Naive thymus-derived CD4-positive, alpha-beta T cell (primary cell): Measurements from ENCODE around the gene EMX2. TPM values are rescaled to one million over a fixed set of nuclear protein-coding genes. Genes with fewer than 3 reads are reported as not detected.
A peak's percentile ranks its signal among the peaks of the same experiment; 100 is the strongest.

Experiments used
- ATAC-seq: fragments of 150-1000 bp; cut with Tn5 transposase; 2 replicates; pipeline ENCODE4 v1.10.0; 2021; ENCODE audit warnings: mild to moderate bottlenecking, moderate library complexity
- CTCF ChIA-PET: fragments of 350-600 bp; sonication (Branson Sonifier 250); formaldehyde crosslinking; loops from one replicate; lab custom pipeline; 2021; ENCODE audit warnings: antibody characterized with exemption; lab: Charles Lee
- POLR2A ChIA-PET: fragments of 350-600 bp; sonication (Branson Sonifier 250); formaldehyde crosslinking; loops from one replicate; lab custom pipeline; 2021; ENCODE audit warnings: antibody characterized with exemption, inconsistent platforms; lab: Charles Lee
- DNase-seq, 9 donors: peaks; one replicate each; pipeline versions ENCODE4 v3.0.0 to v3.0.0-alpha.2; 2020 to 2022; ENCODE audit warnings: mixed read lengths in 1 of 9
- H3K27ac ChIP-seq: one replicate; pipeline ENCODE4 v1.7.0; 2013; ENCODE audit warnings: mild to moderate bottlenecking, low read depth, low read length, moderate library complexity
- H3K27me3 ChIP-seq, 2 donors: one replicate each; pipeline ENCODE4 v1.7.0; 2013; ENCODE audit warnings: low read length in 2 of 2, mild to moderate bottlenecking in 2 of 2, moderate library complexity in 2 of 2; ENCODE audit not compliant: control insufficient read depth in 2 of 2, insufficient read depth in 2 of 2
- H3K36me3 ChIP-seq, 3 experiments: 1 replicate in 2 of 3; 2 replicates in 1 of 3; pipeline ENCODE4 v1.7.0; 2013; ENCODE audit warnings: low read length in 3 of 3, mild to moderate bottlenecking in 3 of 3, moderate library complexity in 1 of 3; ENCODE audit not compliant: insufficient read depth in 3 of 3, control insufficient read depth in 2 of 3
- H3K4me1 ChIP-seq, 2 donors: one replicate each; pipeline ENCODE4 v1.7.0; 2013; ENCODE audit warnings: low read length in 2 of 2, mild to moderate bottlenecking in 2 of 2, moderate library complexity in 1 of 2; ENCODE audit not compliant: control insufficient read depth in 2 of 2, insufficient read depth in 2 of 2
- H3K4me3 ChIP-seq: 2 replicates; pipeline ENCODE4 v1.7.0; 2013; ENCODE audit warnings: mild to moderate bottlenecking, low read length
- H3K9me3 ChIP-seq, 3 experiments: 1 replicate in 2 of 3; 2 replicates in 1 of 3; pipeline ENCODE4 v1.7.0; 2013; ENCODE audit warnings: low read length in 3 of 3; ENCODE audit not compliant: control insufficient read depth in 2 of 3
- H3K27ac Mint-ChIP-seq, 9 donors: one replicate each; pipeline ENCODE4 v1.8.0; 2020 to 2022; ENCODE audit warnings: mixed read lengths in 9 of 9, mild to moderate bottlenecking in 8 of 9, moderate library complexity in 5 of 9, inconsistent platforms in 2 of 9
- H3K27me3 Mint-ChIP-seq, 5 donors: one replicate each; pipeline ENCODE4 v1.8.0; 2021 to 2022; ENCODE audit warnings: mixed read lengths in 5 of 5, mild to moderate bottlenecking in 1 of 5
- H3K36me3 Mint-ChIP-seq, 5 donors: one replicate each; pipeline ENCODE4 v1.8.0; 2020 to 2022; ENCODE audit warnings: mixed read lengths in 5 of 5, mild to moderate bottlenecking in 3 of 5, inconsistent platforms in 1 of 5
- H3K4me1 Mint-ChIP-seq, 7 donors: one replicate each; pipeline ENCODE4 v1.8.0; 2020 to 2022; ENCODE audit warnings: mixed read lengths in 7 of 7, mild to moderate bottlenecking in 3 of 7, inconsistent platforms in 1 of 7
- H3K4me3 Mint-ChIP-seq, 10 donors: one replicate each; pipeline ENCODE4 v1.8.0; 2020 to 2022; ENCODE audit warnings: mild to moderate bottlenecking in 10 of 10, mixed read lengths in 10 of 10, moderate library complexity in 6 of 10, inconsistent platforms in 2 of 10
- H3K9me3 Mint-ChIP-seq, 11 donors: one replicate each; pipeline ENCODE4 v1.8.0; 2020 to 2022; ENCODE audit warnings: mixed read lengths in 11 of 11, mild to moderate bottlenecking in 4 of 11, inconsistent platforms in 1 of 11, moderate library complexity in 1 of 11
- intact Hi-C, 2 donors: fragments of 100-400 bp; cut with micrococcal nuclease; formaldehyde crosslinking; loops; one replicate each; pipeline ENCODE4 v1.15.1; 2023
- polyA plus RNA-seq, 2 donors: library from polyadenylated mRNA; unstranded; fragments of 300-500 nt; fragmentation: Illumina TruSeq; gene quantifications; one replicate each; pipeline ENCODE4 v1.2.3, GENCODE V29; 2021
- total RNA-seq, 6 experiments: library from RNA in 5 of 6; stranded (reverse) in 5 of 6; gene quantifications; 1 replicate in 5 of 6; 2 replicates in 1 of 6; pipeline ENCODE4 v1.2.3 and lab custom pipeline; 2021 to 2026

The EMX2 gene
- total and polyA plus RNA-seq, 7 experiments from 2014 or later = not detected

DNA sequence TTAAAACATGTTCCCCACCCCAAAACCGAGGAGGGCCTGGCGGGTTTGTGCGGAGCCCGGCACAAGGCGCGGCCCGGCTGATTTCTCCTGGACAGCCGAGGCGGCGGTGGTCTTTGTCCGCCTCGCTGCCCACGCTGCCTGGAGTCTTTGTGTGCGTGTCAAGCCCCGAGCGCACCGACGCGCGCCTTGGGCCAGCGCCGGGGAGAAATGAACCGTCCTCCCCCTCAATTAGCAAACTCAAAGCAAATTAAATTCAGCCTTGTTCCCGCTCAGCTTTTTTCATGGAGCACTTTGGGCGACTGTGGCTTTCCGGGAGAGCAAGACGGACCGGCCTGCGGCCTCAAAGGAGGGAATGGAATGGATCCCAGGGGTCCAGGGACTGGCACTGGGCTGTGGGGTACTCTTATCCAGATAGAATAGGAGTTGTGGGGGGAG is 4.1 kb downstream of the EMX2 start:
- H3K9me3 ChIP-seq = no peaks in the 10 kb centered on the region
- Mint-ChIP-seq H3K9me3 (peaks cover 0 to 4% (median 0%) of the 10 kb centered on the region in 11 donors), H3K36me3 (peaks cover 0 to 5% (median 0%) of the 10 kb centered on the region in 5 donors), H3K27ac (peak overlapping the region in 1 of 9 donors; percentile 1), H3K4me3 (peak overlapping the region in 5 of 10 donors; percentile 7 to 80 (median 54)), H3K27me3 (peaks cover 65 to 93% (median 75%) of the 10 kb centered on the region in 5 donors), H3K4me1 (peaks cover 16 to 42% (median 38%) of the 10 kb centered on the region in 7 donors)
- DNase-seq = no peak
- intact Hi-C loops = no loop called here
- H3K27ac ChIP-seq = no peak overlapping the region
- H3K27me3 ChIP-seq = peaks cover 0 to 25% of the 10 kb centered on the region in 2 donors
- ChIA-PET CTCF (no interaction called here), POLR2A (no interaction called here)
- no peaks in the 10 kb centered on the region for H3K4me1 ChIP-seq
- ATAC-seq = no peak
- H3K36me3 ChIP-seq = no peaks in the 10 kb centered on the region
- H3K4me3 ChIP-seq = no peak overlapping the region

- Histone ChIP-seq H3K4me1 (no peaks in the 10 kb centered on the region), H3K9me3 (no peaks in the 10 kb centered on the region), H3K27me3 (peaks cover 0 to 25% of the 10 kb centered on the region in 2 donors), H3K36me3 (no peaks in the 10 kb centered on the region), H3K27ac (no peak overlapping the region), H3K4me3 (no peak overlapping the region)
- DNase-seq (no peak), ATAC-seq (no peak)
- ChIA-PET POLR2A (no interaction called here), CTCF (interaction anchor here (0.6 kb wide), 1 partner anchor 694 kb away, joined by 3 read pairs; no protein-coding TSS in a partner anchor)
- Mint-ChIP-seq H3K27ac (peak overlapping the region in 1 of 9 donors; percentile 24), H3K4me1 (peaks cover 16 to 40% (median 36%) of the 10 kb centered on the region in 7 donors), H3K4me3 (peak overlapping the region in 7 of 10 donors; percentile 4 to 80 (median 34)), H3K9me3 (peaks cover 0 to 4% (median 0%) of the 10 kb centered on the region in 11 donors), H3K27me3 (peaks cover 68 to 93% (median 78%) of the 10 kb centered on the region in 5 donors), H3K36me3 (peaks cover 0 to 5% (median 0%) of the 10 kb centered on the region in 5 donors)
- intact Hi-C loops = no loop called here
Measured at GRCh38 chr10:117547016-117547715, 4.6 kb downstream of the EMX2 start.

- no peaks in the 10 kb centered on the region for H3K4me1 ChIP-seq
- POLR2A ChIA-PET = no interaction called here
- Mint-ChIP-seq H3K36me3 (peaks cover 0 to 11% (median 0%) of the 10 kb centered on the region in 5 donors), H3K4me3 (peak overlapping the region in 8 of 10 donors; percentile 15 to 80 (median 34)), H3K4me1 (peaks cover 19 to 42% (median 32%) of the 10 kb centered on the region in 7 donors), H3K27ac (no peak overlapping the region), H3K9me3 (peaks cover 0 to 5% (median 0%) of the 10 kb centered on the region in 11 donors), H3K27me3 (peaks cover 76 to 96% (median 83%) of the 10 kb centered on the region in 5 donors)
- H3K4me3 ChIP-seq = no peak overlapping the region
- H3K27ac ChIP-seq = no peak overlapping the region
- CTCF ChIA-PET = interaction anchor here (0.6 kb wide), 1 partner anchor 693 kb away, joined by 3 read pairs; no protein-coding TSS in a partner anchor
- DNase-seq (no peak), ATAC-seq (no peak)
- no peaks in the 10 kb centered on the region for H3K36me3 ChIP-seq
- intact Hi-C loops = no loop called here
- H3K27me3 ChIP-seq = peaks cover 0 to 25% of the 10 kb centered on the region in 2 donors
- H3K9me3 ChIP-seq = no peaks in the 10 kb centered on the region
Measured at GRCh38 chr10:117547716-117548668, 5.4 kb downstream of the EMX2 start.

DNA sequence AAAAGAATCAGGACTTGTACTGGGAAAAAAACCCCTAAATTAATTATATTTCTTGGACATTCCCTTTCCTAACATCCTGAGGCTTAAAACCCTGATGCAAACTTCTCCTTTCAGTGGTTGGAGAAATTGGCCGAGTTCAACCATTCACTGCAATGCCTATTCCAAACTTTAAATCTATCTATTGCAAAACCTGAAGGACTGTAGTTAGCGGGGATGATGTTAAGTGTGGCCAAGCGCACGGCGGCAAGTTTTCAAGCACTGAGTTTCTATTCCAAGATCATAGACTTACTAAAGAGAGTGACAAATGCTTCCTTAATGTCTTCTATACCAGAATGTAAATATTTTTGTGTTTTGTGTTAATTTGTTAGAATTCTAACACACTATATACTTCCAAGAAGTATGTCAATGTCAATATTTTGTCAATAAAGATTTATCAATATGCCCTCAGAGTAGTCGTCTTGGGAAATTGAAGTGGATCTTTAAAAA is 6.6 kb downstream of the EMX2 start:
- peaks cover 0 to 26% of the 10 kb centered on the region in 2 donors for H3K27me3 ChIP-seq
- Mint-ChIP-seq H3K4me3 (peak overlapping the region in 1 of 10 donors; percentile 29), H3K27ac (no peak overlapping the region), H3K9me3 (peaks cover 0 to 5% (median 0%) of the 10 kb centered on the region in 11 donors), H3K36me3 (peaks cover 0 to 15% (median 0%) of the 10 kb centered on the region in 5 donors), H3K27me3 (peaks cover 81 to 91% (median 86%) of the 10 kb centered on the region in 5 donors), H3K4me1 (peaks cover 20 to 43% (median 33%) of the 10 kb centered on the region in 7 donors)
- ATAC-seq (no peak), DNase-seq (no peak)
- ChIA-PET POLR2A (no interaction called here), CTCF (no interaction called here)
- H3K4me1 ChIP-seq = no peaks in the 10 kb centered on the region
- intact Hi-C loops = no loop called here
- no peaks in the 10 kb centered on the region for H3K36me3 ChIP-seq
- no peak overlapping the region for H3K4me3 ChIP-seq
- no peaks in the 10 kb centered on the region for H3K9me3 ChIP-seq
- no peak overlapping the region for H3K27ac ChIP-seq

DNA sequence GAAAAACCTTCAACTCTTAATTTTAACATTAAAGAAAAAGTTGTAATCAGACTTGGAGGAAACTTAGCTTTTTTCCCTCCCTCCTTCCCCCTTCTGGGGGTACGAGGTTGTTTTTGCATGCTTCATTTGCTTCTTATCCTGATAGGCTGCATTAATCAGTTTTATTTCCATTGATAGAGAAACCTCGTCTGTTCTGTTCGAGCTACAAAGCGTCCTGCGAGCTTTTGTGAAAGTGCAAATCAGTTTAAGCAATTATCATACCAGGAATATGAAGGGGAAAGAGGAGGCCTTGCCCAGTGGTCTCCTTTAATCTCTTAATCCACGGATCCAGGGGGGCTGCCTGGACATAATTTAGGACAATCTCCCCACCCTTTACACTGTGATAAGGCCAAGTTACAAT is 7.5 kb downstream of the EMX2 start:
- CTCF ChIA-PET = no interaction called here
- H3K36me3 ChIP-seq = no peaks in the 10 kb centered on the region
- H3K4me1 ChIP-seq = no peaks in the 10 kb centered on the region
- H3K9me3 ChIP-seq = no peaks in the 10 kb centered on the region
- Mint-ChIP-seq H3K9me3 (peaks cover 0 to 5% (median 0%) of the 10 kb centered on the region in 11 donors), H3K27me3 (peaks cover 83 to 92% (median 88%) of the 10 kb centered on the region in 5 donors), H3K4me1 (peaks cover 14 to 40% (median 29%) of the 10 kb centered on the region in 7 donors), H3K4me3 (no peak overlapping the region), H3K36me3 (peaks cover 0 to 19% (median 0%) of the 10 kb centered on the region in 5 donors), H3K27ac (no peak overlapping the region)
- DNase-seq (no peak), ATAC-seq (no peak)
- H3K27me3 ChIP-seq = peaks cover 0 to 26% of the 10 kb centered on the region in 2 donors
- no peak overlapping the region for H3K27ac ChIP-seq
- intact Hi-C loops = loop anchor here in 1 of 2 donors (2.0 kb wide), 1 partner anchor 17 kb away; no protein-coding TSS in a partner anchor
- H3K4me3 ChIP-seq = no peak overlapping the region
- POLR2A ChIA-PET = no interaction called here
